K562 (cell line): Measurements from ENCODE around the gene CTIF. TPM values are rescaled to one million over a fixed set of nuclear protein-coding genes. Genes with fewer than 3 reads are reported as not detected.
A peak's percentile ranks its signal among the peaks of the same experiment; 100 is the strongest.

Experiments
- ATAC-seq: fragments of 200-7000 bp; cut with Tn5 transposase; 3 replicates; pipeline ENCODE4 v1.9.1; 2020; ENCODE audit warnings: moderate library complexity
- BruUV-seq: library from RNA; stranded (reverse); fragments of 400-500 nt; replicated peaks from 2 replicates; lab custom pipeline; 2021; lab: Mats Ljungman, UMichigan
- CTCF ChIA-PET: fragments of 300-600 bp; formaldehyde crosslinking; extraction: SDS; loops from one replicate; lab custom pipeline; 2021; ENCODE audit warnings: low intra/inter-chr PET ratio; lab: Yijun Ruan, JAX
- POLR2A ChIA-PET: fragments of 300-600, 350-650 bp; sonication (Branson Sonifier 250); formaldehyde crosslinking; extraction: SDS; loops from one replicate; lab custom pipeline; 2021; ENCODE audit warnings: antibody characterized with exemption, inconsistent platforms; lab: Yijun Ruan, JAX
- DNase-seq, 4 experiments: peaks; one replicate each; pipeline versions ENCODE4 v3.0.0 to v3.0.0-alpha.2; 2011 to 2018; ENCODE audit warnings: low spot score in 3 of 4, mixed read lengths in 3 of 4; ENCODE audit errors: extremely low read depth in 1 of 4
- FAIRE-seq: peaks from 2 replicates; lab custom pipeline; 2011; peaks lifted over from hg19 to GRCh38; lab: Jason Lieb, UNC
- H2AFZ ChIP-seq: 2 replicates; pipeline ENCODE4 v1.6.0; 2011; ENCODE audit warnings: low read depth, low read length, control low read depth, inconsistent platforms
- H3K27ac ChIP-seq: fragments of 200-600 bp; 3 replicates; pipeline ENCODE4 v1.8.0; 2011; ENCODE audit warnings: low read depth, mild to moderate bottlenecking, control low read depth, inconsistent platforms, low read length, moderate library complexity, mixed read lengths; ENCODE audit errors: extremely low read depth
- H3K27me3 ChIP-seq, 2 experiments: fragments of 300-600 bp in 1 of 2; 2 replicates in 1 of 2; 3 replicates in 1 of 2; pipeline versions ENCODE4 v1.6.0 to v1.8.0; 2011; ENCODE audit warnings: inconsistent platforms in 2 of 2, low read length in 2 of 2, mild to moderate bottlenecking in 1 of 2, mixed read lengths in 1 of 2, moderate library complexity in 1 of 2; ENCODE audit not compliant: control insufficient read depth in 2 of 2, insufficient read depth in 2 of 2
- H3K36me3 ChIP-seq: fragments of 300-600 bp; 3 replicates; pipeline ENCODE4 v1.8.0; 2011; ENCODE audit warnings: mild to moderate bottlenecking, low read length, inconsistent platforms; ENCODE audit not compliant: control insufficient read depth, insufficient read depth
- H3K4me1 ChIP-seq, 2 experiments: fragments of 200-600 bp in 1 of 2; replicated peaks in 1 of 2; 2 replicates in 1 of 2; 3 replicates in 1 of 2; pipeline versions ENCODE4 v1.5.1 to v1.8.0; 2011; ENCODE audit warnings: inconsistent platforms in 2 of 2, low read length in 2 of 2, mild to moderate bottlenecking in 1 of 2, mixed read lengths in 1 of 2, moderate library complexity in 1 of 2; ENCODE audit not compliant: control insufficient read depth in 2 of 2, insufficient read depth in 2 of 2
- H3K4me2 ChIP-seq: 2 replicates; pipeline ENCODE4 v1.6.1; 2011; ENCODE audit warnings: low read length, control low read depth, inconsistent platforms, mixed read lengths; ENCODE audit not compliant: insufficient read depth
- H3K4me3 ChIP-seq: fragments of 200-600 bp; sonication (generic), shearing (Covaris generic); 2 replicates; pipeline ENCODE4 v1.5.1; 2016; ENCODE audit warnings: control low read depth, inconsistent platforms
- H3K79me2 ChIP-seq: fragments of 200-600 bp; 3 replicates; pipeline ENCODE4 v1.8.0; 2011; ENCODE audit warnings: low read length, inconsistent platforms; ENCODE audit not compliant: control insufficient read depth, insufficient read depth
- H3K9ac ChIP-seq, 2 experiments: 2 replicates each; pipeline versions ENCODE4 v1.6.0 to v1.6.1; 2011; ENCODE audit warnings: low read depth in 2 of 2, low read length in 2 of 2, control low read depth in 1 of 2, inconsistent platforms in 1 of 2, mild to moderate bottlenecking in 1 of 2, mixed read lengths in 1 of 2; ENCODE audit not compliant: insufficient read depth in 1 of 2
- H3K9me1 ChIP-seq: one replicate; pipeline ENCODE4 v1.6.0; 2011; ENCODE audit warnings: inconsistent platforms, mild to moderate bottlenecking, low read length, moderate library complexity; ENCODE audit not compliant: control insufficient read depth, insufficient read depth
- H3K9me3 ChIP-seq: replicated peaks from 2 replicates; pipeline ENCODE4 v1.5.1; 2011; ENCODE audit warnings: low read depth, low read length, inconsistent platforms; ENCODE audit not compliant: control insufficient read depth, insufficient read depth
- H4K20me1 ChIP-seq: replicated peaks from 2 replicates; pipeline ENCODE4 v1.6.1; 2011; ENCODE audit warnings: low read length, inconsistent platforms, mixed read lengths; ENCODE audit not compliant: control insufficient read depth, insufficient read depth
- FOS ChIP-seq: IDR thresholded peaks from 3 replicates; pipeline ENCODE4 v1.6.1; 2011; ENCODE audit not compliant: insufficient read length; ENCODE audit errors: extremely low read depth
- NFIC ChIP-seq: fragments of 450-650 bp; IDR thresholded peaks from 2 replicates; pipeline ENCODE4 v1.6.1; 2017; ENCODE audit warnings: mild to moderate bottlenecking, inconsistent platforms
- TRIM24 ChIP-seq, 2 experiments: fragments of 450-650 bp; IDR thresholded peaks; 2 replicates each; pipeline ENCODE4 v1.6.1; 2016
- WGBS: fragments of 100-300 bp; shearing (Covaris generic); methylation state at CpG from one replicate; pipeline ENCODE4 v1.1.6; 2016; ENCODE audit warnings: low coverage, mixed read lengths; ENCODE audit not compliant: insufficient coverage; ENCODE audit errors: missing lambda C conversion rate; 5-methylcytosine and 5-hydroxymethylcytosine counted together
- in situ Hi-C: fragments of 300-500 bp; cut with MboI; formaldehyde crosslinking; loops from 4 replicates; pipeline ENCODE4 v1.15.0; 2018; ENCODE audit warnings: inconsistent platforms, mixed read lengths
- intact Hi-C: fragments of 100-400 bp; cut with micrococcal nuclease; formaldehyde crosslinking; loops from 2 replicates; pipeline ENCODE4 v1.14.2; 2022
- polyA plus RNA-seq, 8 experiments: library from polyadenylated mRNA; depleted of rRNA in 4 of 8; stranded (reverse) in 5 of 8; unstranded in 3 of 8; fragments of >200 nt; fragmentation: Nextera tagmentation in 2 of 8; fragmentation: Illumina TruSeq in 1 of 8; extraction: Ambion mirVana in 2 of 8; extraction: Trizol in 1 of 8; gene quantifications; 2 replicates each; pipeline versions ENCODE4 v1.2.1 to v1.2.3, GENCODE V29; 2011 to 2014; ENCODE audit warnings: inconsistent platforms in 1 of 8, missing spikeins in 1 of 8
- total RNA-seq, 7 experiments: library from RNA; depleted of rRNA in 6 of 7; stranded (reverse); fragments of >200 nt in 6 of 7; fragmentation: Illumina TruSeq in 2 of 7; extraction: Trizol in 2 of 7; gene quantifications; 2 replicates each; pipeline versions ENCODE4 v1.2.1 to v1.2.3, GENCODE V29; 2011 to 2021; ENCODE audit warnings: low replicate concordance in 1 of 7

The CTIF gene
- total and polyA plus RNA-seq, 9 of the 15 experiments (the other 6 are each of a cell fraction or from before 2014, with no cell fraction given) = 0.17 to 11.5 (median 2.2) TPM

GRCh38 chr18:48852794-48853193 is 314.0 kb downstream of the CTIF start:
- H3K79me2 ChIP-seq = no peaks in the 10 kb centered on the region
- H3K36me3 ChIP-seq = no peaks in the 10 kb centered on the region
- in situ Hi-C loops (no loop called here), intact Hi-C loops (no loop called here)
- no peak overlapping the region for H3K4me3 ChIP-seq
- H3K9ac ChIP-seq = no peak overlapping the region
- no peaks in the 10 kb centered on the region for H4K20me1 ChIP-seq
- no peak for ATAC-seq
- no peak for FAIRE-seq
- H3K9me1 ChIP-seq = no peaks in the 10 kb centered on the region
- TF ChIP-seq FOS = no peak
- CTCF ChIA-PET = no interaction called here
- H3K4me1 ChIP-seq = peaks cover 13 to 28% of the 10 kb centered on the region in 2 experiments; a peak in 4 of 5 replicates
- POLR2A ChIA-PET = no interaction called here
- no peak overlapping the region for H3K27ac ChIP-seq
- WGBS = 86% methylated on average over 4 of the region's 6 CpGs
- BruUV-seq = no TSS peak
- H2AFZ ChIP-seq = no peak overlapping the region
- no peaks in the 10 kb centered on the region for H3K27me3 ChIP-seq
- no peak for DNase-seq
- no peaks in the 10 kb centered on the region for H3K9me3 ChIP-seq
- H3K4me2 ChIP-seq = no peak overlapping the region

DNA sequence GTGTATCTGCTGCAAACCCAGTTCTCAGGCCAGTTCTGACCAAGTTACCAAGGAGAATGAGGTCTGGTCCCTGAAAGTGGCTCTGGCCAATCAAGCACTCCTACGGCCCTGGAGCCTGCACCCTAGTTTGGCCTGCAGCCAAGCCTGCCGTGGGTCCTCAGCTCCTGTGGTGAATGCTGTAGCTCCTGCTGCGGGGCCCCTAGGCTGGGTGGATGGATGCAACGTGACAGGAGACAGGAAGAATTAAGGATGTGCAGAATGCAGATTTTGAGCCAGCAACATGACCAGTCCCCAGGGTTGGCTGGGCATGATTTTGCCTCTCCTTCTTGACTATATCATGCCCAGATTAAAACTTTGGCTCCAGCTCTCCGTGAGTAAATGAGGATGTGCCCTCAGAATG is 314.8 kb downstream of the CTIF start:
- ChIA-PET CTCF (no interaction called here), POLR2A (no interaction called here)
- FAIRE-seq (no peak), DNase-seq (no peak), ATAC-seq (no peak)
- Histone ChIP-seq H2AFZ (no peak overlapping the region), H3K27ac (no peak overlapping the region), H3K4me3 (no peak overlapping the region), H3K9me1 (no peaks in the 10 kb centered on the region), H3K9ac (no peak overlapping the region), H3K79me2 (no peaks in the 10 kb centered on the region), H4K20me1 (no peaks in the 10 kb centered on the region), H3K36me3 (no peaks in the 10 kb centered on the region), H3K27me3 (no peaks in the 10 kb centered on the region), H3K4me1 (peaks cover 13 to 28% of the 10 kb centered on the region in 2 experiments; a peak in 4 of 5 replicates), H3K9me3 (no peaks in the 10 kb centered on the region), H3K4me2 (no peak overlapping the region)
- WGBS = 51% methylated on average over 5 of the region's 5 CpGs
- no TSS peak for BruUV-seq
- TF ChIP-seq TRIM24 (IDR thresholded peaks at IDR 0.05) (no peak), NFIC (peak; percentile 66)
- in situ Hi-C loops = no loop called here
- intact Hi-C loops = no loop called here
